Pons (tissue), 1 donor: Measurements from ENCODE around the gene IGF2.

Experiments
- DNase-seq: peaks from one replicate; pipeline ENCODE4 v3.0.0-alpha.2; 2016; ENCODE audit warnings: low spot score

The IGF2 gene

GRCh38 chr11:2122907-2123627 lies 16.1 kb downstream of the IGF2 start:
- DNase-seq = no peak

- no peak for DNase-seq
These were observed 16.8 kb downstream of the IGF2 start for GRCh38 chr11:2122222-2122906.

GRCh38 chr11:2121227-2122130 lies 17.7 kb downstream of the IGF2 start:
- no peak for DNase-seq

GRCh38 chr11:2120359-2121100 lies 18.7 kb downstream of the IGF2 start:
- DNase-seq = no peak

GRCh38 chr11:2118677-2119076 lies 20.5 kb downstream of the IGF2 start:
- DNase-seq = no peak

GRCh38 chr11:2116680-2117079 lies 22.5 kb downstream of the IGF2 start:
- DNase-seq = no peak

GRCh38 chr11:2115308-2115707 lies 23.9 kb downstream of the IGF2 start:
- no peak for DNase-seq

GRCh38 chr11:2114430-2115241 lies 24.6 kb downstream of the IGF2 start:
- DNase-seq = no peak

GRCh38 chr11:2113776-2114175 lies 25.4 kb downstream of the IGF2 start:
- no peak for DNase-seq

GRCh38 chr11:2110521-2110920 lies 28.7 kb downstream of the IGF2 start:
- DNase-seq = no peak

GRCh38 chr11:2109541-2110019 lies 29.6 kb downstream of the IGF2 start:
- DNase-seq = no peak

- no peak for DNase-seq
These were observed 30.3 kb downstream of the IGF2 start for GRCh38 chr11:2108675-2109491.

- DNase-seq = no peak
These were observed 31.1 kb downstream of the IGF2 start for GRCh38 chr11:2107941-2108630.

- no peak for DNase-seq
These were observed 31.7 kb downstream of the IGF2 start for GRCh38 chr11:2107521-2107920.

- no peak for DNase-seq
These were observed 32.5 kb downstream of the IGF2 start for GRCh38 chr11:2106583-2107209.

GRCh38 chr11:2105511-2105910 lies 33.7 kb downstream of the IGF2 start:
- DNase-seq = no peak

- no peak for DNase-seq
These were observed 34.4 kb downstream of the IGF2 start for GRCh38 chr11:2104524-2105440.
